ENCODE results near the gene NCOR2. TPM values are rescaled to one million over a fixed set of nuclear protein-coding genes. Genes with fewer than 3 reads are reported as not detected.

The NCOR2 gene
- total and polyA plus RNA-seq, 10 of the 15 experiments (the other 5 are each of a cell fraction or from before 2014, with no cell fraction given): 0.43 to 179 (median 14.9) TPM

DNA sequence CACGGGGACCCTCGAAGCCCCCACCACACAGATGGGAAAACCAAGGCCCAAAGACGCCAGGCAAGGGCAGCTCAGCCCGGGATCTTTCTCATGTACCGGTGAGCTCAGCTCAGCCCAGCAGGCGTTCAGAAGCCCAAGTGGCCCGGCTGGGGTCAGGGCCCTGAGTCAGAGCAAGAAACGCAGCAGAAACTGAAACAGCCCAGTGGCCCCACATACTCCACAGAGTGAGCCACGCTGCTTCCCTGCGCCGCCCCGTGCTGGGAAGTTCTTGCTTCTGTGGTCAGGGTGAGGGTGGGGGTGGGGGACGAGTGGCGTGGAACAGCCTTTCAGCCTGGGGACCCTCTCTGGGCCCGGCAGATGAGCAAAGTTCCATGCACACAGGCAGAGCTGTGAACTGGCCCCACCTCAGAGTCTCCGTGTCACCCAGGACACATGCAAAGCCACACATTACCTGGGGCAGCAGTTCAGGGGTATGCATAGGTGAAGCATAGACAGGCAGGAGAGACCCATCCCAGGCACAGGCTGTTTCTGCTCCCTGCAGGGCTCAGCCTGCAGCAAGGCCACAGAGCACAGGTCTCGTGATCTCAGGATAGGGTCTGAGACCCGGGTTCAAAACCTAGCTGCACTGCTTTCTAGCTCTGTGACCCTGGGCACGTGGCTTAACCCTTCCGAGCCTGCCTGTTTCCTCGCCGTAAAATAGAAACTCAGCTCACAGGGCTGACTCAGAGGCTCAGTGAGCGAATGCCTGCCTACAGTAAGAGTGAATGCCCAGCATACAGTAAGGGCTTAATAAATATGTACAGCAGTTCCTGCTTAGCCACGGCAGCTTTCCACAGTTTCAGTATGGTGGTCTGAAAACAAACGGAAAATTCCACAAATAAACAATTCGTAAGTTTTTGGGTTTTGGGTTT lies 21.6 kb downstream of the NCOR2 start (continued):
- TF ChIP-seq, protein P1, sequence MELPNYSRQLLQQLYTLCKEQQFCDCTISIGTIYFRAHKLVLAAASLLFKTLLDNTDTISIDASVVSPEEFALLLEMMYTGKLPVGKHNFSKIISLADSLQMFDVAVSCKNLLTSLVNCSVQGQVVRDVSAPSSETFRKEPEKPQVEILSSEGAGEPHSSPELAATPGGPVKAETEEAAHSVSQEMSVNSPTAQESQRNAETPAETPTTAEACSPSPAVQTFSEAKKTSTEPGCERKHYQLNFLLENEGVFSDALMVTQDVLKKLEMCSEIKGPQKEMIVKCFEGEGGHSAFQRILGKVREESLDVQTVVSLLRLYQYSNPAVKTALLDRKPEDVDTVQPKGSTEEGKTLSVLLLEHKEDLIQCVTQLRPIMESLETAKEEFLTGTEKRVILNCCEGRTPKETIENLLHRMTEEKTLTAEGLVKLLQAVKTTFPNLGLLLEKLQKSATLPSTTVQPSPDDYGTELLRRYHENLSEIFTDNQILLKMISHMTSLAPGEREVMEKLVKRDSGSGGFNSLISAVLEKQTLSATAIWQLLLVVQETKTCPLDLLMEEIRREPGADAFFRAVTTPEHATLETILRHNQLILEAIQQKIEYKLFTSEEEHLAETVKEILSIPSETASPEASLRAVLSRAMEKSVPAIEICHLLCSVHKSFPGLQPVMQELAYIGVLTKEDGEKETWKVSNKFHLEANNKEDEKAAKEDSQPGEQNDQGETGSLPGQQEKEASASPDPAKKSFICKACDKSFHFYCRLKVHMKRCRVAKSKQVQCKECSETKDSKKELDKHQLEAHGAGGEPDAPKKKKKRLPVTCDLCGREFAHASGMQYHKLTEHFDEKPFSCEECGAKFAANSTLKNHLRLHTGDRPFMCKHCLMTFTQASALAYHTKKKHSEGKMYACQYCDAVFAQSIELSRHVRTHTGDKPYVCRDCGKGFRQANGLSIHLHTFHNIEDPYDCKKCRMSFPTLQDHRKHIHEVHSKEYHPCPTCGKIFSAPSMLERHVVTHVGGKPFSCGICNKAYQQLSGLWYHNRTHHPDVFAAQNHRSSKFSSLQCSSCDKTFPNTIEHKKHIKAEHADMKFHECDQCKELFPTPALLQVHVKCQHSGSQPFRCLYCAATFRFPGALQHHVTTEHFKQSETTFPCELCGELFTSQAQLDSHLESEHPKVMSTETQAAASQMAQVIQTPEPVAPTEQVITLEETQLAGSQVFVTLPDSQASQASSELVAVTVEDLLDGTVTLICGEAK (IDR thresholded peaks at IDR 0.05; ENCODE audit: borderline replicate concordance): no peak
- TF ChIP-seq HDAC6 (IDR thresholded peaks at IDR 0.05; ENCODE audit: unreplicated experiment) (no peak), POLR2A (IDR thresholded peaks at IDR 0.05; ENCODE audit: low read depth, low read length) (peak; percentile 37; the same call in 1 of the 2 replicates), CBX3 (IDR thresholded peaks at IDR 0.05; ENCODE audit: borderline replicate concordance, low read depth) (no peak), ATF7 (IDR thresholded peaks at IDR 0.05; ENCODE audit: low read depth) (0 out of 2 replicates have a peak, but pooled peaks have one; percentile 31), EED (IDR thresholded peaks at IDR 0.05; ENCODE audit: low read depth) (peak; percentile 99), MYB (IDR thresholded peaks at IDR 0.05; ENCODE audit: borderline replicate concordance, low read depth, low read length) (no peak), RELA (IDR thresholded peaks at IDR 0.05; ENCODE audit: borderline replicate concordance, partially characterized antibody) (no peak), SRF (IDR thresholded peaks at IDR 0.05; ENCODE audit: low read depth in 2 of 2, low read length in 2 of 2) (0 out of 4 replicates have a peak, but pooled peaks of 1 of the 2 experiments have one; percentile 4), MEF2A (IDR thresholded peaks at IDR 0.05; ENCODE audit: insufficient read depth, low read depth, low read length) (peak; percentile 71; the same call in 1 of the 2 replicates), SMAD1 (IDR thresholded peaks at IDR 0.05; ENCODE audit: low read depth, partially characterized antibody) (no peak), ZNF592 (IDR thresholded peaks at IDR 0.05) (no peak), HDAC2 (IDR thresholded peaks at IDR 0.05) (no peak), E2F8 (IDR thresholded peaks at IDR 0.05; ENCODE audit: low read depth, partially characterized antibody) (no peak), NR2F1 (conservative IDR thresholded peaks at IDR 0.05) (peak; percentile 92), POLR2AphosphoS2 (IDR thresholded peaks at IDR 0.05; ENCODE audit: low read depth, low read length) (0 out of 2 replicates have a peak, but pooled peaks have one; percentile 24)
- TF ChIP-seq, protein P2, sequence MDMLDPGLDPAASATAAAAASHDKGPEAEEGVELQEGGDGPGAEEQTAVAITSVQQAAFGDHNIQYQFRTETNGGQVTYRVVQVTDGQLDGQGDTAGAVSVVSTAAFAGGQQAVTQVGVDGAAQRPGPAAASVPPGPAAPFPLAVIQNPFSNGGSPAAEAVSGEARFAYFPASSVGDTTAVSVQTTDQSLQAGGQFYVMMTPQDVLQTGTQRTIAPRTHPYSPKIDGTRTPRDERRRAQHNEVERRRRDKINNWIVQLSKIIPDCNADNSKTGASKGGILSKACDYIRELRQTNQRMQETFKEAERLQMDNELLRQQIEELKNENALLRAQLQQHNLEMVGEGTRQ (IDR thresholded peaks at IDR 0.05; ENCODE audit: borderline replicate concordance, low read depth, low read length): peak; percentile 45; the same call in 1 of the 2 replicates
